ENCODE results near the gene PPCDC. TPM values are rescaled to one million over a fixed set of nuclear protein-coding genes. Genes with fewer than 3 reads are reported as not detected.

The PPCDC gene
- total RNA-seq, 2 donors from 2014 or later, result 15.9 to 24.5 TPM

DNA sequence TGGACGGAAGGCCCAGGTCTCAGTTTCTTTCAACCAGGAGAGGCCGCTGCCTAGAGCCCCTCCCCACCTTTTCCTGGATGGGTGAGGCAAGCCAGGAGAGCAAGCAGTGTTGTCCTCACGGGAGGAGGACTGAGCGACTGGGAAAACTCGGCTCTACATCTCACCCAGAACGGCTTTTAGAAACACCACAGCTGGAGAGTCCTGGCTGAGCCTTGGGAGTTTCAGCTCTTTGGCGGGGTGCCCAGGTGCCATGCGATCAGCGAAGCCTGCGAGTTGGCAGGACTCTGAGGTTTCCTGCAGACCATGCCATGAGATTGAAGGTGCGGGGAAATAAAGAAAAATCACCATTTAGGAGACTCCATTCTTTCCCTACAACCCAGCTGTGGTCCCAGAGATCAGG is 26.0 kb downstream of the PPCDC start:
- Histone ChIP-seq H3K9ac (ENCODE audit: extremely low read depth, low read length, poor library complexity, severe bottlenecking) (no peak overlapping the region), H3K27ac (ENCODE audit: low read depth, low read length) (no peak overlapping the region), H3K27me3 (ENCODE audit: control insufficient read depth, insufficient read depth, low read length, poor library complexity, severe bottlenecking) (no peaks in the 10 kb centered on the region), H3K4me1 (ENCODE audit: control insufficient read depth, insufficient read depth, low read length) (peaks cover 12% of the 10 kb centered on the region), H3K4me3 (ENCODE audit: low read length) (no peak overlapping the region), H3K9me3 (ENCODE audit: control insufficient read depth, low read length) (no peaks in the 10 kb centered on the region), H3K36me3 (ENCODE audit: control insufficient read depth, insufficient read depth, low read length) (peaks cover 18% of the 10 kb centered on the region)
- TF ChIP-seq, protein P1, sequence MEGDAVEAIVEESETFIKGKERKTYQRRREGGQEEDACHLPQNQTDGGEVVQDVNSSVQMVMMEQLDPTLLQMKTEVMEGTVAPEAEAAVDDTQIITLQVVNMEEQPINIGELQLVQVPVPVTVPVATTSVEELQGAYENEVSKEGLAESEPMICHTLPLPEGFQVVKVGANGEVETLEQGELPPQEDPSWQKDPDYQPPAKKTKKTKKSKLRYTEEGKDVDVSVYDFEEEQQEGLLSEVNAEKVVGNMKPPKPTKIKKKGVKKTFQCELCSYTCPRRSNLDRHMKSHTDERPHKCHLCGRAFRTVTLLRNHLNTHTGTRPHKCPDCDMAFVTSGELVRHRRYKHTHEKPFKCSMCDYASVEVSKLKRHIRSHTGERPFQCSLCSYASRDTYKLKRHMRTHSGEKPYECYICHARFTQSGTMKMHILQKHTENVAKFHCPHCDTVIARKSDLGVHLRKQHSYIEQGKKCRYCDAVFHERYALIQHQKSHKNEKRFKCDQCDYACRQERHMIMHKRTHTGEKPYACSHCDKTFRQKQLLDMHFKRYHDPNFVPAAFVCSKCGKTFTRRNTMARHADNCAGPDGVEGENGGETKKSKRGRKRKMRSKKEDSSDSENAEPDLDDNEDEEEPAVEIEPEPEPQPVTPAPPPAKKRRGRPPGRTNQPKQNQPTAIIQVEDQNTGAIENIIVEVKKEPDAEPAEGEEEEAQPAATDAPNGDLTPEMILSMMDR (conservative IDR thresholded peaks at IDR 0.05), result no peak
- Mint-ChIP-seq H3K4me1 (peaks cover 16% of the 10 kb centered on the region), H3K27me3 (ENCODE audit: insufficient read depth) (no peaks in the 10 kb centered on the region), H3K9me3 (no peaks in the 10 kb centered on the region), H3K4me3 (no peak overlapping the region), H3K27ac (no peak overlapping the region), H3K36me3 (ENCODE audit: low read depth) (peaks cover 22% of the 10 kb centered on the region)
- no peak for DNase-seq
- 95 to 98% methylated on average over 9 to 11 of the region's 11 CpGs for WGBS, 2 experiments (ENCODE audit: insufficient coverage in 1 of 2, insufficient read length in 1 of 2)

DNA sequence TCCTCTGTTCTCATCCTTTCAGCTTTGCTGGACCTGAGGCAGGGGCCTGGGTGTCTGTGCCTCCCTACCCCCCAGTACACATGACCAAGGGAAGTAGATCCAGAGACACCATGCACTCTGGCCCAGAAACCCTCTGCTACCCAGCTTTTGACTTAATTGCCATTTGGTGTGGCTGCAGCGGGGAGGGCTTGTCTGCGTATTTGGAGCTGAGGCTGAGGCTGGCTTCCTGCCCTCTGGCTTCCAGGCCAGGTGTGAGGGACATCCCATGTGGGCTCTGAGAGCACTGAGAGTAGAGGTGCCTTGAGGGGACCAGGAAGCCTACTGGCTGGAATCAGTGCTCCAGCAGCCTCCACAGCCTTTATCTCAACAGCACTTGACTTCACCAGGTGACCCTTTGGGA is 26.9 kb downstream of the PPCDC start:
- Histone ChIP-seq H3K27me3 (ENCODE audit: control insufficient read depth, insufficient read depth, low read length, poor library complexity, severe bottlenecking) (no peaks in the 10 kb centered on the region), H3K9me3 (ENCODE audit: control insufficient read depth, low read length) (no peaks in the 10 kb centered on the region), H3K9ac (ENCODE audit: extremely low read depth, low read length, poor library complexity, severe bottlenecking) (no peak overlapping the region), H3K36me3 (ENCODE audit: control insufficient read depth, insufficient read depth, low read length) (peaks cover 15% of the 10 kb centered on the region), H3K27ac (ENCODE audit: low read depth, low read length) (no peak overlapping the region), H3K4me3 (ENCODE audit: low read length) (no peak overlapping the region), H3K4me1 (ENCODE audit: control insufficient read depth, insufficient read depth, low read length) (peaks cover 12% of the 10 kb centered on the region)
- Mint-ChIP-seq H3K27me3 (ENCODE audit: insufficient read depth) (no peaks in the 10 kb centered on the region), H3K36me3 (ENCODE audit: low read depth) (peaks cover 15% of the 10 kb centered on the region), H3K9me3 (no peaks in the 10 kb centered on the region), H3K4me3 (no peak overlapping the region), H3K4me1 (peaks cover 17% of the 10 kb centered on the region), H3K27ac (no peak overlapping the region)
- TF ChIP-seq, protein P1 (conservative IDR thresholded peaks at IDR 0.05), result no peak
- WGBS, 2 experiments (ENCODE audit: insufficient coverage in 1 of 2, insufficient read length in 1 of 2), result 94 to 100% methylated on average over 2 of the region's 2 CpGs
- no peak for DNase-seq

DNA sequence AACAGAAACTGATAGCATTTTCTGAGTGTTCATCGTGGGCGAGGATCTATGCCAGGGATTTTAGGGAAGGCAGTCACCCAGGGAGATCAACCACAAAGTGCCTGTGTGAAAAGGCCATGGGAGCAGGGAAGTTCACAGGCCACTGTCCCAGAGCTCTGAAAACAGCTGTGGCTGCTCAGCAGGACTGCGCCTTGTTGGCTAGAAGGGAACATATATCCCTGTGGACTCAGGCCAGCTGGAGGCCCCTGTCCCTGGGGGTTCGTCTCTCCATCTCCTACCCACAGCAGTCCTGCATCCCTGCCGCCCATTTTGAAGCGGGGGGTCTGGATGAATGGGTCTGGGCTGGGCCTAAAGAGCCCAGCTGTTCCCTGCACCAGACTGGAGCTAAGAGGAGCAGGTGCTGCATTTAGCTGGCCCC is 27.8 kb downstream of the PPCDC start:
- peaks cover 17% of the 10 kb centered on the region for H3K4me1 Mint-ChIP-seq
- Histone ChIP-seq H3K9me3 (ENCODE audit: control insufficient read depth, low read length) (no peaks in the 10 kb centered on the region), H3K4me3 (ENCODE audit: low read length) (no peak overlapping the region), H3K27me3 (ENCODE audit: control insufficient read depth, insufficient read depth, low read length, poor library complexity, severe bottlenecking) (no peaks in the 10 kb centered on the region), H3K4me1 (ENCODE audit: control insufficient read depth, insufficient read depth, low read length) (peaks cover 12% of the 10 kb centered on the region), H3K9ac (ENCODE audit: extremely low read depth, low read length, poor library complexity, severe bottlenecking) (no peak overlapping the region), H3K27ac (ENCODE audit: low read depth, low read length) (no peak overlapping the region), H3K36me3 (ENCODE audit: control insufficient read depth, insufficient read depth, low read length) (peaks cover 15% of the 10 kb centered on the region)
- TF ChIP-seq, protein P1 (conservative IDR thresholded peaks at IDR 0.05), result no peak
- H3K4me3 Mint-ChIP-seq, result no peak overlapping the region
- no peaks in the 10 kb centered on the region for H3K27me3 Mint-ChIP-seq (ENCODE audit: insufficient read depth)
- no peak for DNase-seq
- no peak overlapping the region for H3K27ac Mint-ChIP-seq
- whole genome bisulfite sequencing, 2 experiments (ENCODE audit: insufficient coverage in 1 of 2, insufficient read length in 1 of 2), result 95 to 96% methylated on average over 3 to 6 of the region's 6 CpGs
- no peaks in the 10 kb centered on the region for H3K9me3 Mint-ChIP-seq
- peaks cover 16% of the 10 kb centered on the region for H3K36me3 Mint-ChIP-seq (ENCODE audit: low read depth)
